Endothelial cell of umbilical vein (primary cell): Measurements from ENCODE around the gene NXN.
A peak's percentile ranks its signal among the peaks of the same experiment; 100 is the strongest.

ENCODE experiments used
- EZH2 ChIP-seq: IDR thresholded peaks from 2 replicates; pipeline ENCODE4 v1.6.1; 2012; ENCODE audit warnings: borderline replicate concordance, low read depth, mild to moderate bottlenecking, moderate library complexity, low read length, inconsistent platforms; ENCODE audit not compliant: severe bottlenecking
- MYC ChIP-seq: IDR thresholded peaks from one replicate; pipeline ENCODE4 v1.6.1; 2011; ENCODE audit warnings: mild to moderate bottlenecking, low read depth, low read length
- POLR2A ChIP-seq: IDR thresholded peaks from 2 replicates; pipeline ENCODE4 v1.6.1; 2012; ENCODE audit warnings: low read depth, mild to moderate bottlenecking, control low read depth, low read length
- POLR2AphosphoS5 ChIP-seq: IDR thresholded peaks from 2 replicates; pipeline ENCODE4 v1.6.1; 2012; ENCODE audit warnings: low read depth, mild to moderate bottlenecking, control low read depth, low read length, moderate library complexity; ENCODE audit not compliant: insufficient read depth
- TF ChIP-seq, protein P1 (sequence below), 2 donors: IDR thresholded peaks; 1 replicate in 1 of 2; 2 replicates in 1 of 2; pipeline ENCODE4 v1.5.1; 2011; ENCODE audit warnings: low read length in 2 of 2, mild to moderate bottlenecking in 2 of 2, moderate library complexity in 2 of 2, control low read depth in 1 of 2, inconsistent platforms in 1 of 2, low read depth in 1 of 2; ENCODE audit not compliant: insufficient read depth in 1 of 2; ENCODE audit errors: extremely low read depth in 1 of 2
- TF ChIP-seq, protein P2 (sequence below): IDR thresholded peaks from 2 replicates; pipeline ENCODE4 v1.6.1; 2011; ENCODE audit not compliant: insufficient read depth, insufficient read length

DNA sequence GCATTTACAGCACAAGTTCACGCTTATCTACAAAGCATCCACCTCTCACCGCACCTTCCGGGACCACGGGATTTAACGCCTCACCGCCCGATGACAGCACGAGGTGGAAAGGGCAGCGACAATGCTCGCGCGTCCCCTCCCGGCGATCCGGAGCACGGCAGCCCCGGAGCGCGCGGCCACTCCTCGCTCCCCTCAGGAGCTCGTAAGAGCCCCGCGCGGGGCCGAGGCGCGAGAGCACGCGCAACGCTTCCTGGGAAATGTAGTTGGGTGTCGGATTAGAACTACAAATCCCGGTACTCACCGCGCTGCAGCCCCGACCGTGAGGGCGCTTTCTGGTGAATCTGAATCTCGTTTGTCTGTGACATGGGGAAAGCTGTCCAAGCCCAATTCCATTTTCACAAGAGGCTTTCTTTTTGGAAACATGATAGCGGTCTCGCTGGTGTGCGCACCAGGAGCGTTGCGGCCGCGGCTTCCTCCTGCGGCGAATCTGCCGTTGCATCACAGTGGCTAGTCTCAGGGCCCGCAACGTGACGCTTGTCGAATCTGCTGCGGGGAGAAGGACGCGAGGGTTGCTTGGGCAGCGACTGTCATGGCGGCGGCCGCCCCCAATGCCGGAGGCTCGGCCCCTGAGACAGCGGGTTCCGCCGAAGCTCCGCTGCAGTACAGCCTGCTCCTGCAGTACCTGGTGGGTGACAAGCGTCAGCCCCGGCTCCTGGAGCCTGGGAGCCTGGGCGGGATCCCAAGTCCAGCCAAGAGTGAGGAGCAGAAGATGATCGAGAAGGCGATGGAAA lies 17.2 kb upstream of the NXN start, which contains the start of gene TIMM22:
- peak; percentile 81 for TF ChIP-seq POLR2A
- peak; percentile 95 for TF ChIP-seq MYC
- TF ChIP-seq, protein P1, sequence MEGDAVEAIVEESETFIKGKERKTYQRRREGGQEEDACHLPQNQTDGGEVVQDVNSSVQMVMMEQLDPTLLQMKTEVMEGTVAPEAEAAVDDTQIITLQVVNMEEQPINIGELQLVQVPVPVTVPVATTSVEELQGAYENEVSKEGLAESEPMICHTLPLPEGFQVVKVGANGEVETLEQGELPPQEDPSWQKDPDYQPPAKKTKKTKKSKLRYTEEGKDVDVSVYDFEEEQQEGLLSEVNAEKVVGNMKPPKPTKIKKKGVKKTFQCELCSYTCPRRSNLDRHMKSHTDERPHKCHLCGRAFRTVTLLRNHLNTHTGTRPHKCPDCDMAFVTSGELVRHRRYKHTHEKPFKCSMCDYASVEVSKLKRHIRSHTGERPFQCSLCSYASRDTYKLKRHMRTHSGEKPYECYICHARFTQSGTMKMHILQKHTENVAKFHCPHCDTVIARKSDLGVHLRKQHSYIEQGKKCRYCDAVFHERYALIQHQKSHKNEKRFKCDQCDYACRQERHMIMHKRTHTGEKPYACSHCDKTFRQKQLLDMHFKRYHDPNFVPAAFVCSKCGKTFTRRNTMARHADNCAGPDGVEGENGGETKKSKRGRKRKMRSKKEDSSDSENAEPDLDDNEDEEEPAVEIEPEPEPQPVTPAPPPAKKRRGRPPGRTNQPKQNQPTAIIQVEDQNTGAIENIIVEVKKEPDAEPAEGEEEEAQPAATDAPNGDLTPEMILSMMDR (IDR thresholded peaks at IDR 0.05; ENCODE audit: extremely low read depth in 1 of 2, insufficient read depth in 1 of 2, low read depth in 1 of 2, low read length in 2 of 2) = peak; percentile 94 to 97
- no peak for TF ChIP-seq EZH2
- peak; percentile 77 for TF ChIP-seq POLR2AphosphoS5
- TF ChIP-seq, protein P2, sequence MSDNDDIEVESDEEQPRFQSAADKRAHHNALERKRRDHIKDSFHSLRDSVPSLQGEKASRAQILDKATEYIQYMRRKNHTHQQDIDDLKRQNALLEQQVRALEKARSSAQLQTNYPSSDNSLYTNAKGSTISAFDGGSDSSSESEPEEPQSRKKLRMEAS = peak; percentile 93
